GM12864 (cell line): ENCODE results near the gene SLC38A8.
A peak's percentile ranks its signal among the peaks of the same experiment; 100 is the strongest.

Experiments used
- DNase-seq: peaks from one replicate; pipeline ENCODE4 v3.0.0-alpha.2; 2011; ENCODE audit warnings: low read depth
- H3K4me3 ChIP-seq: 2 replicates; pipeline ENCODE4 v1.5.1; 2011; ENCODE audit warnings: mild to moderate bottlenecking, low read depth, low read length, control low read depth
- TF ChIP-seq, protein P1 (sequence below): IDR thresholded peaks from 2 replicates; pipeline ENCODE4 v1.5.1; 2011; ENCODE audit warnings: low read depth, mild to moderate bottlenecking, moderate library complexity, low read length, control low read depth, inconsistent platforms; ENCODE audit errors: missing control alignments

Gene SLC38A8

DNA sequence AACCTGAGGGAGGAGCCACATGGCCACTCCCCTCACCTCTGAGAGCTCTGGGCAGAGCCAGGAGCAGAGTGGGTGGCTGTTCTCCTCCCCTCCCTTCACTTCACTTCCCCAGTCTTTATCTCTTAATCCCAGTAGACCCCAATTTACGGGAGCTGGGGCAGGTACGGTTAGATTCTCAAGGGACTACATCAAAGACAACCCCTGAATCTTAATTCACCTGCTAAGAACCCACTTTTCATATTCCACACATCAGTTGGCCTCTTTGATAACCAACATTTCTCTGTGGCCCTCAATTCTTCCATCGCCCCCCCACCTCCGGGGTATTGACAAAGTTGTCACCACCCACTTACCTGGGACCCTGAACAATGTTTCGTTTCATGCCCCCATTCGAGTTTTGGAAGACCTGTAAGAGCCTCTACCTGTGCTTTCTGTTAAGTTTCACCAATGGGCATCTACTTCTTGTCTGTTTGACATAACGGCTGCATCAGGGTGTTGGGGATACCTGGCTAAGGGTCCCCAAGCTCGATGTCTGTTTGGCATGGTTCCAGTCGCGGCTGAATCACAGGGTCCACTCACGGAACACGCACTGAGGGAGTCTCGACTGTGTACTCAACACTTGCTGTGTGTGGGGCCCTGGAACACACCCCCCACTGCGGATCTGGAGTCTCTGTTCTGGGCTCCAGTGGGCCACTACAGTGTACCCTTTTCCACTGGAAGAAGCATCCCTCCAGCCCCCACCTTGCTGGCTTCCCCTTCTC lies 27.8 kb downstream of the SLC38A8 start:
- TF ChIP-seq, protein P1, sequence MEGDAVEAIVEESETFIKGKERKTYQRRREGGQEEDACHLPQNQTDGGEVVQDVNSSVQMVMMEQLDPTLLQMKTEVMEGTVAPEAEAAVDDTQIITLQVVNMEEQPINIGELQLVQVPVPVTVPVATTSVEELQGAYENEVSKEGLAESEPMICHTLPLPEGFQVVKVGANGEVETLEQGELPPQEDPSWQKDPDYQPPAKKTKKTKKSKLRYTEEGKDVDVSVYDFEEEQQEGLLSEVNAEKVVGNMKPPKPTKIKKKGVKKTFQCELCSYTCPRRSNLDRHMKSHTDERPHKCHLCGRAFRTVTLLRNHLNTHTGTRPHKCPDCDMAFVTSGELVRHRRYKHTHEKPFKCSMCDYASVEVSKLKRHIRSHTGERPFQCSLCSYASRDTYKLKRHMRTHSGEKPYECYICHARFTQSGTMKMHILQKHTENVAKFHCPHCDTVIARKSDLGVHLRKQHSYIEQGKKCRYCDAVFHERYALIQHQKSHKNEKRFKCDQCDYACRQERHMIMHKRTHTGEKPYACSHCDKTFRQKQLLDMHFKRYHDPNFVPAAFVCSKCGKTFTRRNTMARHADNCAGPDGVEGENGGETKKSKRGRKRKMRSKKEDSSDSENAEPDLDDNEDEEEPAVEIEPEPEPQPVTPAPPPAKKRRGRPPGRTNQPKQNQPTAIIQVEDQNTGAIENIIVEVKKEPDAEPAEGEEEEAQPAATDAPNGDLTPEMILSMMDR: no peak
- no peak for DNase-seq
- H3K4me3 ChIP-seq: no peak overlapping the region

DNA sequence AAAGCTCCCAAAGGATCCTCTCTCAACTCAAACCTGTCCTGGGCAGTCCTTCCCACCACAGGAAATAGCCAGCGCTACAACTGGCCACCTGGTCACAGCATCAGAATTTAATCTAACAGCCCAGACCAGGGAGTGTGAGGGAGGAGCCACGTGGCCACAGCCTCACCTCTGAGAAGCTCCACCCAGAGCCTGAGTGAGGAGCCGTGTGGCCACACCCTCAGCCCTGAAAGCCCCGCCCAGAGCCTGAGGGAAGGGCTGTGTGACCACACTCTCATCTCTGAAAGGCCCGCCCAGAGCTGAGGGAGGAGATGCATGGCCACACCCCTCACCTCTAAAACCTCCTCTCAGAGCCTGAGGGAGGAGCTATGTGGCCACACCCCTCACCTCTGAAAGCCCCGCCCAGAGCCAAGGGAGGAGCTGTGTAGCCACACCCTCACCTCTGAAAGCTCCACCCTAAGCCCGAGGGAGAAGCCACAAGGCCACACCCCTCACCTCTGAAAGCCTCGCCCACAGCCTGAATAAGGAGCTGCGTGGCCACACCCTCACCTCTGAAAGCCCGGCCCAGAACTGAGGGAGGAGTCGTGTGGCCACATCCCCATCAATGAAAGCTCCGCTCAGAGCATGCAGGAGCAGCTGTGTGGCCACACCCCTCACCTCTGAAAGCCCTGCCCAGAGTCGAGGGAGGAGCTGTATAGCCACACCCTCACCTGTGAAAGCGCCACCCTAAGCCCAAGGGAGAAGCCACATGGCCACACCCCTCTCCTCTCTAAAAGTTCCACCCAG lies 28.6 kb downstream of the SLC38A8 start:
- DNase-seq: peak; percentile 74
- TF ChIP-seq, protein P1: no peak
- no peak overlapping the region for H3K4me3 ChIP-seq

DNA sequence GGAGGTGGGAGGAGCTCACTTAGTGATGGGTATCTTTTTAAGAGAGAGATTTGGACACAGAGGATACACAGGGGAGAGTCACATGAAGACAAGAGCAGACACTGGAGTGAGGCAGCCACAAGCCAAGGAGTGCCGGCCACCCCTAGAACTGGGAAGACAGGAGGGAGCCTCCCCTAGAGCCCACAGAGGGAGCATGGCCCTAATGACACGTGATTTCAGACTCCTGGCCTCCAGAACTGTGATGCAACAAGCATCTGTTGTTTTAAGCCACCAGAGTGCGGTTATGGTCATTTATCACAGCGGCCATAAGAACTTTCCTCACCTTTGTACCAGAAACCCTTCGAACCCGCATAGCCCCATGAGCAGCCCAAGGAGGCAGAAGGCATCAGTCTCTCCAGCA lies 33.3 kb downstream of the SLC38A8 start:
- H3K4me3 ChIP-seq: no peak overlapping the region
- no peak for DNase-seq
- TF ChIP-seq, protein P1: no peak

DNA sequence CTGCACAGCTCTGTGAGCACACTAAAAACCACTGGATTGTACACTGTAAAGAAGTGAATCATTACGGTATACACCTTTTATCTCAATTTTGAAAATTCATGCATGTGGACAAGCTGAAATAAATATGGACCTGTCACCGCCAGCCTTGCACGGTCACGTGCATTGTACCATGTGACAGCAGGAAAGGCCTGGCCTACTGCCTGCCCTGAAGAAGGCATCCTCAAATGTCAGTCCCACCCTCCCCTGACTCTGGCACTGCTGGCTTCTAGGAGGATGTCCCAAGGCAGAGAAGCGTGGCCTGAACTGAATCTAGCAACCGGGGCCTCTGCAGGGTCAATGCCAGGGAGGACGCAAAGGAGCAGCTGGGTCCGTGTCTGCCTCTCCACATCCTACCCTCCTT lies 34.6 kb downstream of the SLC38A8 start:
- TF ChIP-seq, protein P1: no peak
- no peak overlapping the region for H3K4me3 ChIP-seq
- no peak for DNase-seq

DNA sequence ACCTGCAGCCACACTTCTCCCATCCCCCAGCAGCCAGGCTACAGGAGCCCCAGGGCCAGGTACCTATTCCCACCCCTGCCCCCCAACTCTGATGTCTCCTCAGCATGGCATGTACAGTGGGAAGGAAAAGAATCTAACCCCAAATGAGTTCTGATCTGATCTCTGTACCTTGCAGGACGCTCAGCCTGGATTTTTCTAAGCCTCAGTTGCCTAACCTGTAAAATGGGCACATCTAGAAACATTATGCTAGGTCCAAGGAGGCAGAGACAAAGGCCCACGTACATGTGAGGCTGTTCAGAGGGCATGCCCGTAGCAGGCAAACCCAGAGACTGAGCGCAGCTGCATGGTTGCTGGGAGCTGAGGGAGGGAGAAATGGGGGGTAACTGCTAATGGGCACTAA lies 35.1 kb downstream of the SLC38A8 start:
- H3K4me3 ChIP-seq: no peak overlapping the region
- TF ChIP-seq, protein P1: no peak
- DNase-seq: no peak

DNA sequence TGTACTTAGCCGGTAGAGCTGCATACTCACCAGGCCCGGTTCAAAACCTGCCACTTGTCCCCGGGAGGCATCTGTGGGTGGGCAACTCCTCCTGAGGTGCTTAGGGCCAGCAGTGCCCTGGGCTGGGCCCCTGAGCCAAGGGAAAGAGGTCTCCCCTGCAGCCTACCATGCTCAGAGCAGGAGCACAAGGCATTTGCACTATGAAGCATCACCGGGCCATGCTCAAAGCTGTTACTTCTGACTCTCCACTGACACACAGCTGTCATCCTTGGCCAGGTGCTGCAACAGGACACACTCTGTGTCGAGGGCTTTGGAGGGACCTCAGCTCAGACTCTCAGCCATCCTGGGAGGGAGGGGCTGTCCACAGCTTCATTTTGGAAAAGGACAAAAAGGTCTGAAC lies 37.2 kb downstream of the SLC38A8 start:
- no peak for DNase-seq
- TF ChIP-seq, protein P1: no peak
- H3K4me3 ChIP-seq: no peak overlapping the region
